Liver (tissue), 9 donors: ENCODE data around the gene ZNF891. TPM values are rescaled to one million over a fixed set of nuclear protein-coding genes. Genes with fewer than 3 reads are reported as not detected.
A peak's percentile ranks its signal among the peaks of the same experiment; 100 is the strongest.

Experiments
- DNase-seq: peaks from one replicate; pipeline ENCODE4 v3.0.0-alpha.2; 2017; ENCODE audit warnings: low spot score
- H3K27ac ChIP-seq, 2 donors: one replicate each; pipeline ENCODE4 v1.7.0; 2013; ENCODE audit warnings: inconsistent platforms in 2 of 2, low read length in 2 of 2, control low read depth in 1 of 2, low read depth in 1 of 2, mild to moderate bottlenecking in 1 of 2
- H3K27me3 ChIP-seq, 4 donors: one replicate each; pipeline versions ENCODE4 v1.6.1 to v1.7.0; 2013; ENCODE audit warnings: low read length in 3 of 4, inconsistent platforms in 1 of 4, mild to moderate bottlenecking in 1 of 4, moderate library complexity in 1 of 4; ENCODE audit not compliant: control insufficient read depth in 4 of 4, insufficient read depth in 4 of 4
- H3K36me3 ChIP-seq, 4 donors: one replicate each; pipeline versions ENCODE4 v1.6.1 to v1.7.0; 2013; ENCODE audit warnings: low read length in 3 of 4, mild to moderate bottlenecking in 3 of 4, low read depth in 1 of 4, moderate library complexity in 1 of 4; ENCODE audit not compliant: control insufficient read depth in 4 of 4, insufficient read depth in 3 of 4
- H3K4me1 ChIP-seq, 4 donors: one replicate each; pipeline versions ENCODE4 v1.6.1 to v1.7.0; 2013; ENCODE audit warnings: low read length in 3 of 4, mild to moderate bottlenecking in 3 of 4, moderate library complexity in 1 of 4; ENCODE audit not compliant: control insufficient read depth in 4 of 4, insufficient read depth in 4 of 4
- H3K4me3 ChIP-seq, 3 donors: one replicate each; pipeline versions ENCODE4 v1.6.1 to v1.7.0; 2013; ENCODE audit warnings: low read length in 3 of 3, control low read depth in 1 of 3, low read depth in 1 of 3, mild to moderate bottlenecking in 1 of 3
- H3K9ac ChIP-seq, 2 donors: one replicate each; pipeline ENCODE4 v1.7.0; 2013; ENCODE audit warnings: low read length in 2 of 2, mild to moderate bottlenecking in 2 of 2, moderate library complexity in 2 of 2, control low read depth in 1 of 2, low read depth in 1 of 2
- H3K9me3 ChIP-seq, 4 donors: one replicate each; pipeline versions ENCODE4 v1.6.1 to v1.7.0; 2013; ENCODE audit warnings: low read length in 3 of 4; ENCODE audit not compliant: control insufficient read depth in 4 of 4
- CTCF ChIP-seq: fragments of 150-350 bp; IDR thresholded peaks from 2 replicates; pipeline ENCODE4 v1.5.1; 2017; ENCODE audit warnings: improper control_type of control experiment, low read depth, low read length; ENCODE audit not compliant: missing input control
- FOXA2 ChIP-seq: IDR thresholded peaks from 2 replicates; pipeline ENCODE4 v1.6.1; 2016; ENCODE audit warnings: antibody characterized with exemption
- HNF4A ChIP-seq, 2 donors: conservative IDR thresholded peaks; 2 replicates each; pipeline ENCODE4 v1.6.1; 2016; ENCODE audit warnings: antibody characterized with exemption in 2 of 2, mild to moderate bottlenecking in 2 of 2
- HNF4G ChIP-seq: IDR thresholded peaks from 2 replicates; pipeline ENCODE4 v1.6.1; 2016; ENCODE audit warnings: antibody characterized with exemption
- JUND ChIP-seq, 2 donors: IDR thresholded peaks; 2 replicates each; pipeline ENCODE4 v1.6.1; 2016; ENCODE audit warnings: antibody characterized with exemption in 2 of 2
- NR2F2 ChIP-seq: IDR thresholded peaks from 2 replicates; pipeline ENCODE4 v1.6.1; 2016; ENCODE audit warnings: antibody characterized with exemption
- RAD21 ChIP-seq, 2 donors: IDR thresholded peaks; 2 replicates each; pipeline ENCODE4 v1.6.1; 2016; ENCODE audit warnings: antibody characterized with exemption in 2 of 2, mild to moderate bottlenecking in 2 of 2
- REST ChIP-seq: IDR thresholded peaks from 2 replicates; pipeline ENCODE4 v1.6.1; 2016; ENCODE audit warnings: antibody characterized with exemption, mild to moderate bottlenecking
- RXRA ChIP-seq, 2 donors: IDR thresholded peaks; 2 replicates each; pipeline ENCODE4 v1.6.1; 2017 to 2018; ENCODE audit warnings: antibody characterized with exemption in 2 of 2, mild to moderate bottlenecking in 1 of 2
- SP1 ChIP-seq: IDR thresholded peaks from 2 replicates; pipeline ENCODE4 v1.6.1; 2018; ENCODE audit warnings: antibody characterized with exemption, mild to moderate bottlenecking
- TAF1 ChIP-seq: conservative IDR thresholded peaks from 2 replicates; pipeline ENCODE4 v1.6.1; 2016; ENCODE audit warnings: antibody characterized with exemption, mild to moderate bottlenecking
- YY1 ChIP-seq: IDR thresholded peaks from 2 replicates; pipeline ENCODE4 v1.6.1; 2016; ENCODE audit warnings: antibody characterized with exemption, mild to moderate bottlenecking
- ZBTB33 ChIP-seq: IDR thresholded peaks from 2 replicates; pipeline ENCODE4 v1.6.1; 2016; ENCODE audit warnings: antibody characterized with exemption
- WGBS: extraction: QIAGEN DNeasy Blood & Tissue Kit; methylation state at CpG from one replicate; pipeline ENCODE4 v1.1.7; 2013; 5-methylcytosine and 5-hydroxymethylcytosine counted together
- polyA plus RNA-seq, 2 donors: library from polyadenylated mRNA; stranded (reverse) in 1 of 2; unstranded in 1 of 2; fragments of 200-250 nt in 1 of 2; fragments of >200 nt in 1 of 2; fragmentation: Nextera tagmentation in 1 of 2; extraction: Ambion mirVana in 1 of 2; gene quantifications; one replicate each; pipeline versions ENCODE4 v1.2.1 to v1.2.3, GENCODE V29; 2013 to 2015
- total RNA-seq, 2 donors: library from RNA; depleted of rRNA; stranded (reverse); fragments of >200 nt; gene quantifications; one replicate each; pipeline ENCODE4 v1.2.3, GENCODE V29; 2014
- TF ChIP-seq, protein P1 (sequence below): IDR thresholded peaks from 2 replicates; pipeline ENCODE4 v1.6.1; 2016; ENCODE audit warnings: antibody characterized with exemption
- donor health status: healthy.
- donor health status: healthy.
- donor health status: healthy.
- donor health status: healthy.
- donor health status: healthy.

The ZNF891 gene
- total and polyA plus RNA-seq, 4 donors, result 0.13 to 1.3 (median 0.45) TPM

DNA sequence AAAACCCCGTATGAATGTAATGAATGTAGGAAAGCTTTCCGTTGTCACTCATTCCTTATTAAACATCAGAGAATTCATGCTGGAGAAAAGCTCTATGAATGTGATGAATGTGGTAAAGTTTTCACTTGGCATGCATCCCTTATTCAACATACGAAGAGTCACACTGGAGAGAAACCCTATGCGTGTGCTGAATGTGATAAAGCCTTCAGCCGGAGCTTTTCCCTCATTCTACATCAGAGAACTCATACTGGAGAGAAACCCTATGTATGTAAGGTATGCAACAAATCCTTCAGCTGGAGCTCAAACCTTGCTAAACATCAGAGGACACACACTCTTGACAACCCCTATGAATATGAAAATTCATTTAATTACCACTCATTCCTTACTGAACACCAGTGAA lies 23.8 kb downstream of the ZNF891 start:
- TF ChIP-seq FOXA2 (no peak), CTCF (no peak), HNF4A (conservative IDR thresholded peaks at IDR 0.05) (no peak), REST (no peak), SP1 (no peak), JUND (IDR thresholded peaks at IDR 0.05) (no peak), TAF1 (no peak), NR2F2 (no peak), ZBTB33 (no peak), YY1 (no peak), HNF4G (no peak)
- TF ChIP-seq, protein P1, sequence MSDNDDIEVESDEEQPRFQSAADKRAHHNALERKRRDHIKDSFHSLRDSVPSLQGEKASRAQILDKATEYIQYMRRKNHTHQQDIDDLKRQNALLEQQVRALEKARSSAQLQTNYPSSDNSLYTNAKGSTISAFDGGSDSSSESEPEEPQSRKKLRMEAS, result no peak
- no peak overlapping the region for H3K9ac ChIP-seq
- no peak overlapping the region for H3K27ac ChIP-seq
- peaks cover 6 to 60% (median 54%) of the 10 kb centered on the region in 4 donors for H3K36me3 ChIP-seq
- peak overlapping the region in 2 of 3 donors; percentile 66 to 79 for H3K4me3 ChIP-seq
- no peak for DNase-seq
- H3K9me3 ChIP-seq, result peaks cover 49 to 95% (median 80%) of the 10 kb centered on the region in 4 donors
- no peaks in the 10 kb centered on the region for H3K27me3 ChIP-seq
- 97% methylated on average over 5 of the region's 5 CpGs for WGBS
- no peaks in the 10 kb centered on the region for H3K4me1 ChIP-seq

DNA sequence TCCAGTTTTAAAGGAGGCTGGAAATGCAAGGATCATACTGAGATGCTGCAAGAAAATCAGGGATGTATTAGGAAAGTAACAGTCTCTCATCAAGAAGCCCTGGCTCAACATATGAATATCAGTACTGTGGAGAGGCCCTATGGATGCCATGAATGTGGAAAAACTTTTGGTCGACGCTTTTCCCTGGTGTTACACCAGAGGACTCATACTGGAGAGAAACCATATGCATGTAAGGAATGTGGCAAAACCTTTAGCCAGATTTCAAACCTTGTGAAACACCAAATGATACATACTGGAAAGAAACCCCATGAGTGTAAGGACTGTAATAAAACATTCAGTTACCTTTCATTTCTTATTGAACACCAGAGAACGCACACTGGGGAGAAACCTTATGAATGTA lies 24.5 kb downstream of the ZNF891 start:
- no peak for DNase-seq
- Histone ChIP-seq H3K27me3 (no peaks in the 10 kb centered on the region), H3K27ac (no peak overlapping the region), H3K36me3 (peaks cover 7 to 66% (median 60%) of the 10 kb centered on the region in 4 donors), H3K4me3 (peak overlapping the region in 2 of 3 donors; percentile 66 to 79), H3K9ac (no peak overlapping the region), H3K4me1 (no peaks in the 10 kb centered on the region), H3K9me3 (peaks cover 47 to 95% (median 81%) of the 10 kb centered on the region in 4 donors)
- TF ChIP-seq SP1 (no peak), HNF4A (conservative IDR thresholded peaks at IDR 0.05) (no peak), RXRA (IDR thresholded peaks at IDR 0.05) (no peak), RAD21 (IDR thresholded peaks at IDR 0.05) (no peak)
- WGBS, result 99% methylated on average over 3 of the region's 3 CpGs
